Kidney (tissue), 14 donors: ENCODE data around the gene DOCK7. TPM values are rescaled to one million over a fixed set of nuclear protein-coding genes. Genes with fewer than 3 reads are reported as not detected.
A peak's percentile ranks its signal among the peaks of the same experiment; 100 is the strongest.

Experiments used
- DNase-seq, 5 donors: peaks; one replicate each; pipeline ENCODE4 v3.0.0-alpha.2; 2013 to 2020
- FAIRE-seq: peaks from 2 replicates; lab custom pipeline; 2012; peaks lifted over from hg19 to GRCh38; lab: Jason Lieb, UNC
- H3K27ac ChIP-seq, 2 donors: one replicate each; pipeline ENCODE4 v1.7.0; 2013; ENCODE audit warnings: low read depth in 2 of 2, low read length in 2 of 2, inconsistent platforms in 1 of 2
- H3K27me3 ChIP-seq: one replicate; pipeline ENCODE4 v1.7.1; 2013; ENCODE audit warnings: low read length, inconsistent platforms; ENCODE audit not compliant: control insufficient read depth, insufficient read depth
- H3K36me3 ChIP-seq, 3 donors: one replicate each; pipeline versions ENCODE4 v1.7.0 to v1.7.1; 2013; ENCODE audit warnings: low read length in 3 of 3, control low read depth in 1 of 3, inconsistent platforms in 1 of 3; ENCODE audit not compliant: insufficient read depth in 3 of 3, control insufficient read depth in 2 of 3
- H3K4me1 ChIP-seq, 3 donors: one replicate each; pipeline versions ENCODE4 v1.7.0 to v1.7.1; 2013; ENCODE audit warnings: low read length in 3 of 3, inconsistent platforms in 1 of 3, low read depth in 1 of 3; ENCODE audit not compliant: control insufficient read depth in 2 of 3, insufficient read depth in 2 of 3
- H3K4me3 ChIP-seq, 3 donors: one replicate each; pipeline versions ENCODE4 v1.7.0 to v1.8.1; 2013; ENCODE audit warnings: low read length in 3 of 3, control low read depth in 1 of 3, inconsistent platforms in 1 of 3
- H3K9ac ChIP-seq, 3 donors: one replicate each; pipeline versions ENCODE4 v1.7.0 to v1.7.1; 2013; ENCODE audit warnings: low read length in 3 of 3, control low read depth in 1 of 3, inconsistent platforms in 1 of 3
- H3K9me3 ChIP-seq, 3 donors: one replicate each; pipeline versions ENCODE4 v1.7.0 to v1.7.1; 2013; ENCODE audit warnings: low read length in 3 of 3, control low read depth in 1 of 3, inconsistent platforms in 1 of 3; ENCODE audit not compliant: control insufficient read depth in 2 of 3, insufficient read depth in 1 of 3
- CTCF ChIP-seq: IDR thresholded peaks from 3 replicates; pipeline ENCODE4 v1.5.1; 2012; ENCODE audit warnings: mild to moderate bottlenecking, moderate library complexity, borderline replicate concordance; ENCODE audit not compliant: insufficient read depth; ENCODE audit errors: extremely low read depth
- intact Hi-C: fragments of 100-400 bp; cut with DNase I; formaldehyde crosslinking; loops from one replicate; pipeline ENCODE4 v1.11.1; 2022
- polyA plus RNA-seq: library from polyadenylated mRNA; stranded (reverse); fragments of 350-450 nt; fragmentation: Illumina TruSeq; extraction: RNeasy Lipid Tissue Mini Kit (QIAGEN cat#74804); gene quantifications from one replicate; pipeline ENCODE4 v1.2.3, GENCODE V29; 2014; ENCODE audit warnings: low read depth, low replicate concordance; ENCODE audit not compliant: insufficient read depth
- total RNA-seq: library from RNA; stranded (reverse); fragmentation: NEBNext Ultra II Directional; extraction: Animal tissue kit (Norgen Biotek cat#: 25700); gene quantifications from one replicate; pipeline ENCODE4 v1.2.1, GENCODE V29; 2021
- donor health status: control.
- donor health status: control.
- donor health status: control.
- donor health status: control.
- donor health status: control.
- donor health status: DM: yes; HTN: yes; CAD: no.
- donor health status: Normal renal cell carcinoma (clear cell type).

The DOCK7 gene
- total and polyA plus RNA-seq, 2 donors from 2014 or later = 11.0 to 34.0 TPM

- Histone ChIP-seq H3K9ac (no peak overlapping the region), H3K27ac (no peak overlapping the region), H3K36me3 (peaks cover 0 to 10% (median 5%) of the 10 kb centered on the region in 3 donors), H3K9me3 (no peaks in the 10 kb centered on the region), H3K4me3 (no peak overlapping the region), H3K4me1 (no peaks in the 10 kb centered on the region), H3K27me3 (no peaks in the 10 kb centered on the region)
- FAIRE-seq (no peak), DNase-seq (no peak)
- no peak for TF ChIP-seq CTCF
- intact Hi-C loops = no loop called here
Observed at GRCh38 chr1:62493656-62494055, 194.5 kb downstream of the DOCK7 start.

DNA sequence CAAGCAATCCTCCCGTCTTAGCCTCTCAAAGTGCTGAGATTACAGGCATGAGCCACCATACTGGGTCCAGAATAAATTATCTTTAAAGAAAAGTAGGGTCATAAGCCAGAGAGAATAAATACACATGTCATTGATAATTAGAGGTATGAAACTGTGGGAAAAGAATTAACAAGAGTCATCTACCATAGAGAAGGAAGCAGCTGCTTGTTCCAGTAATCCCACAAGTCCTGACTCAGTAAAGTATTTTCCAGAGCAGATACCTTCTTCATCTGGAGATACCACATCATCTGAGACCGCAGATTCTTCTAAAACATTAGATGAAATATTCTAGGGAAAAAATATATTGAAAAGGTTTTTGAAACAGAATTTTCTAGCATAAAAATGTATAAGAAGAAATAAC, 195.7 kb downstream of the DOCK7 start:
- Histone ChIP-seq H3K36me3 (peaks cover 0 to 13% (median 8%) of the 10 kb centered on the region in 3 donors), H3K4me3 (no peak overlapping the region), H3K9me3 (no peaks in the 10 kb centered on the region), H3K27ac (no peak overlapping the region), H3K4me1 (no peaks in the 10 kb centered on the region), H3K27me3 (no peaks in the 10 kb centered on the region), H3K9ac (no peak overlapping the region)
- intact Hi-C loops = no loop called here
- FAIRE-seq (peak; percentile 60), DNase-seq (no peak)
- TF ChIP-seq CTCF = no peak

- intact Hi-C loops = no loop called here
- H3K36me3 ChIP-seq = peaks cover 0 to 10% (median 3%) of the 10 kb centered on the region in 3 donors
- no peak for FAIRE-seq
Observed at GRCh38 chr1:62487956-62488355, 200.2 kb downstream of the DOCK7 start.

More at GRCh38 chr1:62487956-62488355, 200.2 kb downstream of the DOCK7 start:
- Histone ChIP-seq H3K9ac (no peak overlapping the region), H3K4me1 (no peaks in the 10 kb centered on the region), H3K9me3 (no peaks in the 10 kb centered on the region), H3K27me3 (no peaks in the 10 kb centered on the region), H3K27ac (no peak overlapping the region), H3K4me3 (no peak overlapping the region)
- DNase-seq = no peak
- no peak for TF ChIP-seq CTCF
